NCI-H2196 treated with DMSO at 0.1 percent for 48 hours (cell line): ENCODE data around the gene TEX36.
"Not testable (repeated sequence)": the region's sequence is repeated elsewhere in the genome, so short reads cannot be mapped to it uniquely, and the experiment has no call there.

ENCODE experiments used
- DNase-seq: peaks from one replicate; lab custom pipeline; 2025; ENCODE audit not compliant: unreplicated experiment; lab: John Stamatoyannopoulos, UW

The TEX36 gene

GRCh38 chr10:125692601-125693523, 9.9 kb upstream of the TEX36 start:
- DNase-seq, result no peak

- no peak for DNase-seq
Observed at GRCh38 chr10:125692196-125692595, 9.2 kb upstream of the TEX36 start.

GRCh38 chr10:125691160-125691981, 8.4 kb upstream of the TEX36 start:
- no peak for DNase-seq

GRCh38 chr10:125689955-125690569, 7.1 kb upstream of the TEX36 start:
- DNase-seq, result no peak

GRCh38 chr10:125687507-125688185, 4.7 kb upstream of the TEX36 start:
- DNase-seq, result no peak

GRCh38 chr10:125684581-125684980, 1.6 kb upstream of the TEX36 start:
- no peak for DNase-seq

- DNase-seq, result no peak
Observed at GRCh38 chr10:125683821-125684220, 858 bp upstream of the TEX36 start.

- no peak for DNase-seq
Observed at GRCh38 chr10:125679436-125679835, 3.5 kb downstream of the TEX36 start.

- DNase-seq, result no peak
Observed at GRCh38 chr10:125672884-125673283, 10.1 kb downstream of the TEX36 start.

- no peak for DNase-seq
Observed at GRCh38 chr10:125662584-125662983, 20.4 kb downstream of the TEX36 start.

- DNase-seq, result peak; percentile 21
Observed at GRCh38 chr10:125661941-125662515, 20.9 kb downstream of the TEX36 start.

- DNase-seq, result no peak
Observed at GRCh38 chr10:125661431-125661940, 21.5 kb downstream of the TEX36 start.

- DNase-seq, result no peak
Observed at GRCh38 chr10:125659071-125659470, 23.9 kb downstream of the TEX36 start.

GRCh38 chr10:125656523-125656922, 26.4 kb downstream of the TEX36 start:
- DNase-seq, result no peak

- DNase-seq, result not testable (repeated sequence)
Observed at GRCh38 chr10:125653113-125653512, 29.9 kb downstream of the TEX36 start.

- no peak for DNase-seq
Observed at GRCh38 chr10:125646311-125646710, 36.7 kb downstream of the TEX36 start.

GRCh38 chr10:125641398-125641797, 41.6 kb downstream of the TEX36 start:
- no peak for DNase-seq

GRCh38 chr10:125640653-125641052, 42.3 kb downstream of the TEX36 start:
- DNase-seq, result no peak

GRCh38 chr10:125639846-125640245, 43.1 kb downstream of the TEX36 start:
- no peak for DNase-seq

- DNase-seq, result no peak
Observed at GRCh38 chr10:125638555-125638954, 44.4 kb downstream of the TEX36 start.
